H1 (cell line): Measurements from ENCODE around the gene SLC25A12. TPM values are rescaled to one million over a fixed set of nuclear protein-coding genes. Genes with fewer than 3 reads are reported as not detected.

ENCODE experiments used
- CREB1 ChIP-seq: IDR thresholded peaks from 2 replicates; pipeline ENCODE4 v1.6.1; 2012; ENCODE audit warnings: inconsistent platforms
- CTBP2 ChIP-seq: IDR thresholded peaks from 2 replicates; pipeline ENCODE4 v1.7.0; 2011; ENCODE audit warnings: borderline replicate concordance, mild to moderate bottlenecking, moderate library complexity, mixed read lengths, low read length; ENCODE audit not compliant: insufficient read depth, insufficient read length
- HDAC6 ChIP-seq: IDR thresholded peaks from one replicate; pipeline ENCODE4 v1.7.1; 2012; ENCODE audit warnings: low read depth, mild to moderate bottlenecking, inconsistent platforms, low read length, moderate library complexity
- SAP30 ChIP-seq: fragments of 300-600 bp; sonication (generic); IDR thresholded peaks from 2 replicates; pipeline ENCODE4 v1.7.1; 2012; ENCODE audit warnings: low read length, moderate library complexity, mild to moderate bottlenecking, inconsistent platforms; ENCODE audit not compliant: insufficient read depth, insufficient replicate concordance
- polyA plus RNA-seq, 7 experiments: library from polyadenylated mRNA; depleted of rRNA in 3 of 7; stranded (reverse) in 5 of 7; unstranded in 2 of 7; fragments of >200 nt in 5 of 7; fragments of 200-250 nt in 2 of 7; gene quantifications; 1 replicate in 5 of 7; 2 replicates in 1 of 7; 4 replicates in 1 of 7; pipeline versions ENCODE4 v1.2.1 to v1.2.3, GENCODE V29; 2011 to 2013; ENCODE audit warnings: missing spikeins in 2 of 7, mixed read lengths in 2 of 7
- total RNA-seq: library from RNA; stranded (reverse); fragmentation: NEBNext Ultra II Directional; extraction: Animal tissue kit (Norgen Biotek cat#: 25700); gene quantifications from 2 replicates; pipeline ENCODE4 v1.2.1, GENCODE V29; 2021

Gene SLC25A12
- total and polyA plus RNA-seq, 2 of the 8 experiments (the other 6 are each of a cell fraction or from before 2014, with no cell fraction given) = 7.7 to 10.2 TPM

GRCh38 chr2:171787333-171788072 is 106.5 kb downstream of the SLC25A12 start (continued):
- no peak for TF ChIP-seq CTBP2
- TF ChIP-seq HDAC6 = no peak
- peak; percentile 76 for TF ChIP-seq CREB1
- TF ChIP-seq SAP30 = no peak
